ENCODE data around the gene SLC41A1. TPM values are rescaled to one million over a fixed set of nuclear protein-coding genes. Genes with fewer than 3 reads are reported as not detected.

The SLC41A1 gene
- total and polyA plus RNA-seq, 9 of the 15 experiments (the other 6 are each of a cell fraction or from before 2014, with no cell fraction given), result 4.1 to 29.3 (median 11.4) TPM

- TF ChIP-seq, protein P1, sequence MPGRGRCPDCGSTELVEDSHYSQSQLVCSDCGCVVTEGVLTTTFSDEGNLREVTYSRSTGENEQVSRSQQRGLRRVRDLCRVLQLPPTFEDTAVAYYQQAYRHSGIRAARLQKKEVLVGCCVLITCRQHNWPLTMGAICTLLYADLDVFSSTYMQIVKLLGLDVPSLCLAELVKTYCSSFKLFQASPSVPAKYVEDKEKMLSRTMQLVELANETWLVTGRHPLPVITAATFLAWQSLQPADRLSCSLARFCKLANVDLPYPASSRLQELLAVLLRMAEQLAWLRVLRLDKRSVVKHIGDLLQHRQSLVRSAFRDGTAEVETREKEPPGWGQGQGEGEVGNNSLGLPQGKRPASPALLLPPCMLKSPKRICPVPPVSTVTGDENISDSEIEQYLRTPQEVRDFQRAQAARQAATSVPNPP (IDR thresholded peaks at IDR 0.05; ENCODE audit: borderline replicate concordance, insufficient read depth, insufficient read length), result no peak
- TF ChIP-seq VEZF1 (CRISPR knock-in tag; IDR thresholded peaks at IDR 0.05), result peak; percentile 99
- 0 out of 2 replicates have a peak, but pooled peaks have one; percentile 33 for TF ChIP-seq ZNF592 (IDR thresholded peaks at IDR 0.05)
- TF ChIP-seq, protein P2, sequence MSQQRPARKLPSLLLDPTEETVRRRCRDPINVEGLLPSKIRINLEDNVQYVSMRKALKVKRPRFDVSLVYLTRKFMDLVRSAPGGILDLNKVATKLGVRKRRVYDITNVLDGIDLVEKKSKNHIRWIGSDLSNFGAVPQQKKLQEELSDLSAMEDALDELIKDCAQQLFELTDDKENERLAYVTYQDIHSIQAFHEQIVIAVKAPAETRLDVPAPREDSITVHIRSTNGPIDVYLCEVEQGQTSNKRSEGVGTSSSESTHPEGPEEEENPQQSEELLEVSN (IDR thresholded peaks at IDR 0.05; ENCODE audit: borderline replicate concordance in 1 of 2, extremely low read depth in 1 of 2, insufficient read depth in 1 of 2, insufficient read length in 1 of 2, low read depth in 1 of 2, low read length in 1 of 2, poor library complexity in 1 of 2, severe bottlenecking in 1 of 2), result peak in 1 of 2 experiments; percentile 79
- TF ChIP-seq SAFB2 (IDR thresholded peaks at IDR 0.05; ENCODE audit: borderline replicate concordance, low read depth, low read length, severe bottlenecking), result no peak
- TF ChIP-seq, protein P3, sequence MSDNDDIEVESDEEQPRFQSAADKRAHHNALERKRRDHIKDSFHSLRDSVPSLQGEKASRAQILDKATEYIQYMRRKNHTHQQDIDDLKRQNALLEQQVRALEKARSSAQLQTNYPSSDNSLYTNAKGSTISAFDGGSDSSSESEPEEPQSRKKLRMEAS (CRISPR knock-in tag; IDR thresholded peaks at IDR 0.05), result peak; percentile 67
- peak; percentile 46 for TF ChIP-seq L3MBTL2 (IDR thresholded peaks at IDR 0.05)
- TF ChIP-seq SNRNP70 (optimal IDR thresholded peaks at IDR 0.05; ENCODE audit: low read depth, low read length), result peak; percentile 19
- no peak for TF ChIP-seq NR2C2 (CRISPR knock-in tag; IDR thresholded peaks at IDR 0.05)
- TF ChIP-seq NR2C2 (tag; IDR thresholded peaks at IDR 0.05), result peak; percentile 76; the same call in 1 of the 2 replicates
- TF ChIP-seq ESRRA (IDR thresholded peaks at IDR 0.05; ENCODE audit: borderline replicate concordance, low read depth), result peak; percentile 49
- peak; percentile 31; the same call in 1 of the 2 replicates for TF ChIP-seq HMGXB4 (CRISPR knock-in tag; IDR thresholded peaks at IDR 0.05)
- peak; percentile 81; the same call in 1 of the 2 replicates for TF ChIP-seq ILF3 (IDR thresholded peaks at IDR 0.05; ENCODE audit: borderline replicate concordance)
- TF ChIP-seq NRF1 (conservative IDR thresholded peaks at IDR 0.05 in 1 of 2, IDR thresholded peaks at IDR 0.05 in 1 of 2), result peak in 1 of 2 experiments; percentile 86
Measured at GRCh38 chr1:205749234-205750137, 63.5 kb downstream of the SLC41A1 start (continued).

Data from K562 (cell line).